Dendritic cell treated with granulocyte-macrophage colony-stimulating factor and Interleukin-4, amounts not matched to agents 40 ng/mL and 50 ng/mL, for 4 days (primary cell): ENCODE data around the gene SERPINB2.
"Not testable (repeated sequence)": the region's sequence is repeated elsewhere in the genome, so short reads cannot be mapped to it uniquely, and the experiment has no call there.

ENCODE experiments used
- H3K27ac Mint-ChIP-seq: one replicate; pipeline ENCODE4 v1.8.0; 2022; ENCODE audit warnings: mild to moderate bottlenecking, mixed read lengths
- H3K27me3 Mint-ChIP-seq: one replicate; pipeline ENCODE4 v1.8.0; 2022; ENCODE audit warnings: mild to moderate bottlenecking, mixed read lengths
- H3K36me3 Mint-ChIP-seq: one replicate; pipeline ENCODE4 v1.8.0; 2022; ENCODE audit warnings: low read depth, mixed read lengths
- H3K4me1 Mint-ChIP-seq: one replicate; pipeline ENCODE4 v1.8.0; 2022; ENCODE audit warnings: low read depth, mixed read lengths
- H3K4me3 Mint-ChIP-seq: one replicate; pipeline ENCODE4 v1.8.0; 2022; ENCODE audit warnings: mild to moderate bottlenecking, moderate library complexity, mixed read lengths
- H3K9me3 Mint-ChIP-seq: one replicate; pipeline ENCODE4 v1.8.0; 2022; ENCODE audit warnings: mixed read lengths
- intact Hi-C: fragments of 100-400 bp; cut with micrococcal nuclease; formaldehyde crosslinking; loops from one replicate; pipeline ENCODE4 v1.15.0; 2022

The SERPINB2 gene

DNA sequence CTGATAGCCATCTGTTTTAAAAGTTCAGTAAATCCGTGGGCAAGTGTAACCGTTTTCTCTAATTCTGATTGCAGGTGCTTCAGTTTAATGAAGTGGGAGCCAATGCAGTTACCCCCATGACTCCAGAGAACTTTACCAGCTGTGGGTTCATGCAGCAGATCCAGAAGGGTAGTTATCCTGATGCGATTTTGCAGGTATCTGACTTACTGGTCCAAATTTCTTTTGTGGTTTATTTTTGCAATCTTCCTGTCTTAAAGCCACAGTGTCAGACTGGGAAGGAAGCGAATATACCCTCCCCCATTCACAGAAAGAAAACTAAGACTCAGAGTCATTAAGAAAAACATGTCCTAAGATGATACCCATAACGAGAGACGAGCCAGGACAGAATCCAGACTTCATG, 7.7 kb downstream of the SERPINB2 start:
- Mint-ChIP-seq H3K27ac (no peak overlapping the region), H3K4me1 (peaks cover 74% of the 10 kb centered on the region), H3K9me3 (no peaks in the 10 kb centered on the region), H3K36me3 (no peaks in the 10 kb centered on the region), H3K27me3 (no peaks in the 10 kb centered on the region), H3K4me3 (no peak overlapping the region)
- intact Hi-C loops, result no loop called here

DNA sequence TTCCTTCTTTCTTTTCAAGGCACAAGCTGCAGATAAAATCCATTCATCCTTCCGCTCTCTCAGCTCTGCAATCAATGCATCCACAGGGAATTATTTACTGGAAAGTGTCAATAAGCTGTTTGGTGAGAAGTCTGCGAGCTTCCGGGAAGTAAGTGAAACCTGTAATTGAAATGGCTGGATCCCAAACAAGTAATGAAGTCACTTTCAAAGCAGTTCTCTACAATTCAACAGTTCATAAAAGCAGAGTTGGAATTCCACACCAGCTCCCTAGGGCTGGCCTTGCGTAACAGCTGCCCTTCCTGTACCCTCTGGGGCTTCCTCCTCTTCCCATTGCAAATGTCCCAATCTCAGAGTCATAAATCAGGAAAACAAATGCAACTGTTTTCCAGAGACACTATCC, 9.6 kb downstream of the SERPINB2 start:
- Mint-ChIP-seq H3K27ac (no peak overlapping the region), H3K27me3 (no peaks in the 10 kb centered on the region), H3K4me1 (peaks cover 57% of the 10 kb centered on the region), H3K36me3 (no peaks in the 10 kb centered on the region), H3K9me3 (no peaks in the 10 kb centered on the region), H3K4me3 (no peak overlapping the region)
- intact Hi-C loops, result no loop called here

GRCh38 chr18:63899206-63899605, 11.7 kb downstream of the SERPINB2 start:
- no peaks in the 10 kb centered on the region for H3K9me3 Mint-ChIP-seq
- intact Hi-C loops, result no loop called here
- H3K4me3 Mint-ChIP-seq, result no peak overlapping the region
- peaks cover 6% of the 10 kb centered on the region for H3K36me3 Mint-ChIP-seq
- H3K4me1 Mint-ChIP-seq, result peaks cover 42% of the 10 kb centered on the region
- H3K27me3 Mint-ChIP-seq, result no peaks in the 10 kb centered on the region
- no peak overlapping the region for H3K27ac Mint-ChIP-seq

DNA sequence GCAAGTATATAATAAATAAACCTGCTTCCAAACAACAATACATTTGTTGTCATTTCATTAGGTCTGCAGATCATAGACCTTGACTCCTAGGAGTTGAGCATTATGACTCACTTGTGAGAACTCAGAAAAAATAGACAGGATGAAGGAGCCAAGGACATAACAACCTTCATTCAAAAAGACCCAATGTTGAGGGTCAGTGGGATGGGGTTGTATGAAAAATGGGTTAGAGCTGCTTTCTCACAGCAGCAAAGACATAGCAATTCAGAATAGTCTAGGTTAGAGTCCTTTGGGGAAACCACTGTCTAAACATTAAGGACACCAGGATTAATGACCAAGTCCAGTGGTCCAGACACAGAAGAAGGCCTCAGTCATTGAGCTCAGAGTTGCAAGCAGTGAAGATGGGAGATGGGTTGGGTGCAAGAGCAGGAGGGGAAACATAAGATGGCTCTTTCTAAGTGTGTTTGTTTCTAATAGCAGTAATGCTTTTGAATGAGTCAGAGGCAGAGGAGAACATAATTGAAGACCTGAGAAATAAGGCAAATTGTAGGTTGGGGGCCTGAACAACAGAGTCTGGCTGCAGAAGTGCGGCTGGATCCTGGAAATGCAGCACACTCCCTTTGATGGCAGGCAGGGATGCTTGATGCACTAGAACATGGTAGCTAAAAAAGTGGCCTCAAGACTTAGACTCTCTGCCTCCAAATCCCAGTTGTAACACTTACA, 16.5 kb downstream of the SERPINB2 start:
- no peaks in the 10 kb centered on the region for H3K27me3 Mint-ChIP-seq
- peaks cover 33% of the 10 kb centered on the region for H3K4me1 Mint-ChIP-seq
- H3K4me3 Mint-ChIP-seq, result no peak overlapping the region
- peaks cover 9% of the 10 kb centered on the region for H3K9me3 Mint-ChIP-seq
- H3K27ac Mint-ChIP-seq, result peak overlapping the region; percentile 6
- intact Hi-C loops, result no loop called here
- H3K36me3 Mint-ChIP-seq, result peaks cover 6% of the 10 kb centered on the region

DNA sequence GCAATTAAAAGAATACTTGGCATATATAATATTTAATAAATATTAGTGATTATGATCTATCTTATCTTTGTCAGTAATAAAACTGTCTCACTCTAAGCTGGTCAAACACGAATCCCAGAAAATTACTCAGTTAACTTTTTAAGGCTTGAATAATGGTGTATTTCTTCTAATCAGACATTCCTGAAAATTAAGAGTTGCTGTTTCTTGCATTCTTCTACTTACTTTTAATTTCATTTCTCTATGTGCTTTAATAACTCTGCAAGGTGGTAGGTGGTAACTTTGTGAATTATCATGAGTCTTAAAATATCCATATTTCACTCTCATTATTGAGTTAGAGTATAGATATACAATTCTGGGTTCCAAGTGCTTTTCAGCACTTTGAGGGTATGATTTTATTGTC, 17.2 kb downstream of the SERPINB2 start:
- peaks cover 9% of the 10 kb centered on the region for H3K9me3 Mint-ChIP-seq
- H3K4me3 Mint-ChIP-seq, result no peak overlapping the region
- no peak overlapping the region for H3K27ac Mint-ChIP-seq
- intact Hi-C loops, result no loop called here
- no peaks in the 10 kb centered on the region for H3K27me3 Mint-ChIP-seq
- peaks cover 31% of the 10 kb centered on the region for H3K4me1 Mint-ChIP-seq
- H3K36me3 Mint-ChIP-seq, result peaks cover 6% of the 10 kb centered on the region

DNA sequence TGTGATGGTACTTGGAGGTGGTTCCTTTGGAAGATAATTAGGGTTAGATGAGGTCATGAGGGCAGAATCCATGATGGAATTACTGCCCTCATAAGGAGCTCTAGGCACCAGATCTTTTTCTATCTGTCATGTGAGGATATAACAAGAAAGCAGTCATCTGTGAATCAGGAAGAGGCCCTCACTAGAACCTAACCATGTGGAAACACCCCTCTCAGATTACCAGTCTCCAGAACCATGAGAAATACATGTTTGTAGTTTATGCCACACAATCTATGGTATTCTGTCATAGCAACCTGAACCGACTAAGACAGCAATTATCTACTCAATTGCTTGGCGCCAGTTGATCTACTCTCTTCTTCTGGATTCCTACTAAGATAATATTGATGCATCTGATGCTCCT, 17.9 kb downstream of the SERPINB2 start:
- intact Hi-C loops, result no loop called here
- H3K9me3 Mint-ChIP-seq, result peaks cover 9% of the 10 kb centered on the region
- H3K27ac Mint-ChIP-seq, result no peak overlapping the region
- H3K4me1 Mint-ChIP-seq, result peaks cover 34% of the 10 kb centered on the region
- no peak overlapping the region for H3K4me3 Mint-ChIP-seq
- H3K36me3 Mint-ChIP-seq, result peaks cover 6% of the 10 kb centered on the region
- H3K27me3 Mint-ChIP-seq, result no peaks in the 10 kb centered on the region

DNA sequence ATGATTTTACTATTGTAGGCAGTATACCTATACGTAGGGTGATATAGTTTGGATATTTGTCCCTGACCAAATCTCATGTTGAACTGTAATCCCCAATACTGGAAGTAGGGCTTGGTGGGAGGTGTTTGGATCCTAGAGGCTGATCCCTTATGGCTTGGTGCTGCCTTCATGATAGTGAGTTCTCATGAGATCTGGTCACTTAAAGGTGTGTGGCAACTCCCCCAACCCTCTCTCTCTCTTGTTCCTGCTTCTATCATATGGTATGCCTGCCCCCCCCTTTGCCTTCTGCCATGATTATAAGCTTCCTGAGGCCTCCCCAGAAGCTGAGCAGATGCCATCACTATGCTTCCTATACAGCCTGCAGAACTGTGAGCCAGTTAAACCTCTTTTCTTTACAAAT, 18.6 kb downstream of the SERPINB2 start:
- H3K4me3 Mint-ChIP-seq, result no peak overlapping the region
- peaks cover 6% of the 10 kb centered on the region for H3K36me3 Mint-ChIP-seq
- no peaks in the 10 kb centered on the region for H3K27me3 Mint-ChIP-seq
- peaks cover 9% of the 10 kb centered on the region for H3K9me3 Mint-ChIP-seq
- no peak overlapping the region for H3K27ac Mint-ChIP-seq
- intact Hi-C loops, result no loop called here
- H3K4me1 Mint-ChIP-seq, result peaks cover 39% of the 10 kb centered on the region

GRCh38 chr18:63907664-63908063, 20.2 kb downstream of the SERPINB2 start, which contains the start of gene SERPINB10:
SERPINB10 (plus strand) TSS chr18:63907958; CDS start chr18:63915511, 7,553 bp downstream.
- H3K27ac Mint-ChIP-seq, result peak within 1 kb of the TSS; percentile 28
- intact Hi-C loops, result no loop called here
- no peak within 1 kb of the TSS for H3K4me3 Mint-ChIP-seq

GRCh38 chr18:63908858-63909257, 21.4 kb downstream of the SERPINB2 start:
- H3K4me3 Mint-ChIP-seq, result no peak overlapping the region
- H3K36me3 Mint-ChIP-seq, result no peaks in the 10 kb centered on the region
- H3K4me1 Mint-ChIP-seq, result peaks cover 60% of the 10 kb centered on the region
- peak overlapping the region; percentile 28 for H3K27ac Mint-ChIP-seq
- peaks cover 9% of the 10 kb centered on the region for H3K9me3 Mint-ChIP-seq
- no peaks in the 10 kb centered on the region for H3K27me3 Mint-ChIP-seq
- intact Hi-C loops, result no loop called here

More at GRCh38 chr18:63907664-63908063, 20.2 kb downstream of the SERPINB2 start, which contains the start of gene SERPINB10:
- peaks cover 5% of the 10 kb centered on the region for H3K36me3 Mint-ChIP-seq
- H3K9me3 Mint-ChIP-seq, result peaks cover 9% of the 10 kb centered on the region
- H3K4me1 Mint-ChIP-seq, result peaks cover 50% of the 10 kb centered on the region
- no peaks in the 10 kb centered on the region for H3K27me3 Mint-ChIP-seq

DNA sequence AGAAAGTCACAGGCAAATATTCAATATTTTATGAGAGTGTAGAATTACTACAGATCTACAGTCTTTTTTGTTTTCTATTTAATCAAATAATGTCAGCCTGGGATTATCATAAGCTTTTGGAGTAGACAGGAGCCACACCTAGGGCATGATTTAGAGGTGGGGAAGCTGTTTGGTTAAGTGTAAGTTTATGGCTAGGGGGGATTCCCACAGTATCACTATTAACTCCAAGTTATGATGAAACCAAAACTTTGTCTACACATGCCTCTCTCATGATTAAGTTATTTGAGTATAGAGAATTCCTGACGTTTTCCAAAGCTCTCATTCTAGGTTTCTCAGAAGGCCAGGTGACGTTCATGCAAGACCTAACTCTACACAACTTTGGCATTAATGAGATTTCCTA, 22.4 kb downstream of the SERPINB2 start:
- intact Hi-C loops, result no loop called here
- Mint-ChIP-seq H3K27ac (no peak overlapping the region), H3K9me3 (peaks cover 9% of the 10 kb centered on the region), H3K4me3 (no peak overlapping the region), H3K4me1 (peaks cover 59% of the 10 kb centered on the region), H3K27me3 (no peaks in the 10 kb centered on the region), H3K36me3 (no peaks in the 10 kb centered on the region)

- H3K27ac Mint-ChIP-seq, result no peak overlapping the region
- H3K4me1 Mint-ChIP-seq, result peaks cover 41% of the 10 kb centered on the region
- no peaks in the 10 kb centered on the region for H3K9me3 Mint-ChIP-seq
- intact Hi-C loops, result no loop called here
- no peaks in the 10 kb centered on the region for H3K36me3 Mint-ChIP-seq
- peak overlapping the region; percentile 2 for H3K4me3 Mint-ChIP-seq
- H3K27me3 Mint-ChIP-seq, result no peaks in the 10 kb centered on the region
Measured at GRCh38 chr18:63917817-63918216, 30.3 kb downstream of the SERPINB2 start.

- intact Hi-C loops, result no loop called here
- H3K27ac Mint-ChIP-seq, result peak overlapping the region; percentile 2
- H3K27me3 Mint-ChIP-seq, result no peaks in the 10 kb centered on the region
- no peaks in the 10 kb centered on the region for H3K9me3 Mint-ChIP-seq
- no peaks in the 10 kb centered on the region for H3K36me3 Mint-ChIP-seq
- H3K4me1 Mint-ChIP-seq, result peaks cover 32% of the 10 kb centered on the region
- H3K4me3 Mint-ChIP-seq, result no peak overlapping the region
Measured at GRCh38 chr18:63922049-63922448, 34.5 kb downstream of the SERPINB2 start.

GRCh38 chr18:63924551-63924950, 37.0 kb downstream of the SERPINB2 start:
- H3K4me1 Mint-ChIP-seq, result peaks cover 29% of the 10 kb centered on the region
- no peaks in the 10 kb centered on the region for H3K27me3 Mint-ChIP-seq
- intact Hi-C loops, result no loop called here
- H3K9me3 Mint-ChIP-seq, result no peaks in the 10 kb centered on the region
- no peak overlapping the region for H3K27ac Mint-ChIP-seq
- H3K4me3 Mint-ChIP-seq, result no peak overlapping the region
- no peaks in the 10 kb centered on the region for H3K36me3 Mint-ChIP-seq

- H3K36me3 Mint-ChIP-seq, result no peaks in the 10 kb centered on the region
- H3K4me1 Mint-ChIP-seq, result peaks cover 23% of the 10 kb centered on the region
- no peak overlapping the region for H3K27ac Mint-ChIP-seq
- intact Hi-C loops, result no loop called here
- no peak overlapping the region for H3K4me3 Mint-ChIP-seq
- no peaks in the 10 kb centered on the region for H3K27me3 Mint-ChIP-seq
- H3K9me3 Mint-ChIP-seq, result no peaks in the 10 kb centered on the region
Measured at GRCh38 chr18:63928331-63928730, 40.8 kb downstream of the SERPINB2 start.

DNA sequence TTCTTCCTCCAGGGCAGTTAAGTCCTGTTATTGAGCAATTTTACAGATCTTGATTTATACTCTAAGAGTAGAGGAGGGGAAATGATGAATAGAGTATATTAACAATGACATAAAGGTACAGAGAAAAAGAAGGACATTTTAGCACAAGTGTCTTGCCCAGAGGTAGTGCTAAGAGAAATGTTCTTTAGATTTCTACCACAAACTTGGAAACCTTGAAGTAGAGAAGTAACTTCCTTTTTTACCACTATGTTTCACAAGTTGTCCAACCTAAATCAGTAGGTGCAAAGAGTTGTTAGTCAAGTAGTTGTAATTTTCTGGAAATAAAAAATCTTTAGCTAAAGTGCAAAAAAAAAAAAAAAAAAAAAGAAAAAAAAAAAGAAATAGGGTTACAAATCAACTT, 41.9 kb downstream of the SERPINB2 start:
- H3K36me3 Mint-ChIP-seq, H3K9me3 Mint-ChIP-seq, H3K27ac Mint-ChIP-seq, H3K4me3 Mint-ChIP-seq, H3K27me3 Mint-ChIP-seq, intact Hi-C loops: not testable (repeated sequence)
- H3K4me1 Mint-ChIP-seq, result peaks cover 23% of the 10 kb centered on the region
